CD4-positive, alpha-beta T cell (primary cell): ENCODE measurements around the gene OOSP1. TPM values are rescaled to one million over a fixed set of nuclear protein-coding genes. Genes with fewer than 3 reads are reported as not detected.

Experiments
- ATAC-seq: fragments of 200-7000 bp; cut with Tn5 transposase; one replicate; pipeline ENCODE4 v1.10.0; 2022; ENCODE audit warnings: mild to moderate bottlenecking; ENCODE audit not compliant: poor library complexity
- CTCF ChIA-PET: fragments of 350-600 bp; sonication (Branson Sonifier 250); formaldehyde crosslinking; loops from one replicate; lab custom pipeline; 2021; ENCODE audit warnings: antibody characterized with exemption, inconsistent platforms; lab: Charles Lee
- POLR2A ChIA-PET: fragments of 350-600 bp; sonication (Branson Sonifier 250); formaldehyde crosslinking; loops from one replicate; lab custom pipeline; 2021; ENCODE audit warnings: antibody characterized with exemption, inconsistent platforms; lab: Charles Lee
- DNase-seq, 14 experiments: peaks; one replicate each; pipeline ENCODE4 v3.0.0-alpha.2; 2013 to 2020; ENCODE audit warnings: mixed read lengths in 2 of 14
- H3K27ac ChIP-seq, 2 donors: one replicate each; pipeline versions ENCODE4 v1.5.1 to v1.7.0; 2013; ENCODE audit warnings: low read length in 2 of 2, low read depth in 1 of 2, mild to moderate bottlenecking in 1 of 2
- H3K27me3 ChIP-seq, 2 experiments: 1 replicate in 1 of 2; 2 replicates in 1 of 2; pipeline versions ENCODE4 v1.6.1 to v1.7.0; 2013; ENCODE audit warnings: low read length in 2 of 2, control low read depth in 1 of 2, mild to moderate bottlenecking in 1 of 2, moderate library complexity in 1 of 2; ENCODE audit not compliant: insufficient read depth in 2 of 2, control insufficient read depth in 1 of 2
- H3K36me3 ChIP-seq: one replicate; pipeline ENCODE4 v1.6.1; 2013; ENCODE audit warnings: low read length, control low read depth; ENCODE audit not compliant: insufficient read depth
- H3K4me1 ChIP-seq: one replicate; pipeline ENCODE4 v1.6.1; 2013; ENCODE audit warnings: low read length, control low read depth; ENCODE audit not compliant: insufficient read depth
- H3K4me3 ChIP-seq: one replicate; pipeline ENCODE4 v1.5.1; 2013; ENCODE audit warnings: mild to moderate bottlenecking, low read length, moderate library complexity
- H3K9me3 ChIP-seq, 2 experiments: 1 replicate in 1 of 2; 2 replicates in 1 of 2; pipeline versions ENCODE4 v1.6.1 to v1.7.0; 2013; ENCODE audit warnings: low read length in 2 of 2, mild to moderate bottlenecking in 2 of 2, control low read depth in 1 of 2, moderate library complexity in 1 of 2; ENCODE audit not compliant: control insufficient read depth in 1 of 2, insufficient read depth in 1 of 2
- H3K27ac Mint-ChIP-seq: one replicate; pipeline ENCODE4 v1.8.0; 2020; ENCODE audit warnings: mixed read lengths
- H3K27me3 Mint-ChIP-seq: one replicate; pipeline ENCODE4 v1.8.0; 2021; ENCODE audit warnings: mixed read lengths
- H3K36me3 Mint-ChIP-seq: one replicate; pipeline ENCODE4 v1.8.0; 2021; ENCODE audit warnings: low read depth, mixed read lengths
- H3K4me1 Mint-ChIP-seq: one replicate; pipeline ENCODE4 v1.8.0; 2021; ENCODE audit warnings: low read depth, mixed read lengths
- H3K4me3 Mint-ChIP-seq: one replicate; pipeline ENCODE4 v1.8.0; 2020; ENCODE audit warnings: mild to moderate bottlenecking, mixed read lengths
- H3K9me3 Mint-ChIP-seq: one replicate; pipeline ENCODE4 v1.8.0; 2020; ENCODE audit warnings: mixed read lengths
- intact Hi-C, 2 experiments: fragments of 100-400 bp; cut with DNase I in 1 of 2; cut with micrococcal nuclease in 1 of 2; formaldehyde crosslinking; loops; one replicate each; pipeline versions ENCODE4 v1.15.1 to v1.9.0; 2023 to 2025; cut with DNase I, micrococcal nuclease
- polyA plus RNA-seq, 2 donors: library from polyadenylated mRNA; unstranded; fragments of 120-200 nt; gene quantifications; one replicate each; pipeline ENCODE4 v1.2.1, GENCODE V29; 2013
- total RNA-seq, 174 experiments: library from RNA in 2 of 174; stranded (reverse) in 2 of 174; gene quantifications; one replicate each; pipeline ENCODE4 v1.2.3 and lab custom pipeline; 2021 to 2026
- TF ChIP-seq, protein P1 (sequence below): fragments of 200-600 bp; IDR thresholded peaks from one replicate; pipeline ENCODE4 v1.8.0; 2022; ENCODE audit warnings: antibody characterized with exemption, mild to moderate bottlenecking

Gene OOSP1, protein sequence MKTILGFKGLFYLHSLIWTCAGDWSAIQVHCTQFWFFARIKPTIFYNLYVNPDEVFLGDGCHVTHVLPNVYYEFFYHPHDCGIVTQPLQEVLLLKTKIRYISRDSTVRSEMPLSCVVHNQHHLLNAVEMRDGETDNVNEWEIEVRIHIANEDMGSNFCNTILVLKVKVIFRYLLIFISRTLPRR
- total RNA-seq, result not detected
- polyA plus RNA-seq (2013, experiment 1 of 2), result not detected
- not detected for polyA plus RNA-seq (2013, experiment 2 of 2)
- total RNA-seq (lab: John Stamatoyannopoulos, UW), result 0 to 0.11 (median 0) reads per million in 172 experiments

DNA sequence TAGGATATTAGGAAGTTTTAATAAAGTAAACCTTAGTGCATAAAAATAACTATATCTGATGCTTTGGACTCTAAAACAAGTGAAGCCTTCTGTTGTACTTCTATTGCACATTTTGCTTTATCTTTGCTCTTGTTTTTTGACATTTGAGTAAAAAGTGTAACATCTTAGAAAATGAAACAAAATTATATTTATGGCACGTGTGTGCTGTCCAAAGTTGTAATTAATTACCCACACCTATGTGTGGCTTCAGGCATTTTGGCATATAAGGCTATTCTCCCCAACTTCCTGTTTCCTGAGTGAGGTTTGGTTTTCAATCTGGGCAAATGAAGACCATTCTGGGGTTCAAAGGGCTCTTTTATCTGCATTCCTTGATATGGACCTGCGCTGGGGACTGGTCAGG is at the start of gene OOSP1:
OOSP1 (plus strand) TSS at position 301 of the 400 bp plus-strand sequence; CDS start at position 324, 23 bp downstream.
- H3K4me3 Mint-ChIP-seq, result no peak within 1 kb of the TSS
- ChIA-PET CTCF (no interaction called here), POLR2A (no interaction called here)
- ATAC-seq (no peak), DNase-seq (no peak)
- Histone ChIP-seq H3K27me3 (no peaks in the 10 kb centered on the region), H3K36me3 (no peaks in the 10 kb centered on the region), H3K4me1 (no peaks in the 10 kb centered on the region), H3K27ac (no peak within 1 kb of the TSS), H3K4me3 (no peak within 1 kb of the TSS), H3K9me3 (no peaks in the 10 kb centered on the region)
- H3K36me3 Mint-ChIP-seq, result no peaks in the 10 kb centered on the region
- TF ChIP-seq, protein P1, sequence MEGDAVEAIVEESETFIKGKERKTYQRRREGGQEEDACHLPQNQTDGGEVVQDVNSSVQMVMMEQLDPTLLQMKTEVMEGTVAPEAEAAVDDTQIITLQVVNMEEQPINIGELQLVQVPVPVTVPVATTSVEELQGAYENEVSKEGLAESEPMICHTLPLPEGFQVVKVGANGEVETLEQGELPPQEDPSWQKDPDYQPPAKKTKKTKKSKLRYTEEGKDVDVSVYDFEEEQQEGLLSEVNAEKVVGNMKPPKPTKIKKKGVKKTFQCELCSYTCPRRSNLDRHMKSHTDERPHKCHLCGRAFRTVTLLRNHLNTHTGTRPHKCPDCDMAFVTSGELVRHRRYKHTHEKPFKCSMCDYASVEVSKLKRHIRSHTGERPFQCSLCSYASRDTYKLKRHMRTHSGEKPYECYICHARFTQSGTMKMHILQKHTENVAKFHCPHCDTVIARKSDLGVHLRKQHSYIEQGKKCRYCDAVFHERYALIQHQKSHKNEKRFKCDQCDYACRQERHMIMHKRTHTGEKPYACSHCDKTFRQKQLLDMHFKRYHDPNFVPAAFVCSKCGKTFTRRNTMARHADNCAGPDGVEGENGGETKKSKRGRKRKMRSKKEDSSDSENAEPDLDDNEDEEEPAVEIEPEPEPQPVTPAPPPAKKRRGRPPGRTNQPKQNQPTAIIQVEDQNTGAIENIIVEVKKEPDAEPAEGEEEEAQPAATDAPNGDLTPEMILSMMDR, result no peak
- H3K27me3 Mint-ChIP-seq, result peaks cover 17% of the 10 kb centered on the region
- no peaks in the 10 kb centered on the region for H3K9me3 Mint-ChIP-seq
- intact Hi-C loops, result no loop called here
- H3K27ac Mint-ChIP-seq, result no peak within 1 kb of the TSS
- no peaks in the 10 kb centered on the region for H3K4me1 Mint-ChIP-seq

DNA sequence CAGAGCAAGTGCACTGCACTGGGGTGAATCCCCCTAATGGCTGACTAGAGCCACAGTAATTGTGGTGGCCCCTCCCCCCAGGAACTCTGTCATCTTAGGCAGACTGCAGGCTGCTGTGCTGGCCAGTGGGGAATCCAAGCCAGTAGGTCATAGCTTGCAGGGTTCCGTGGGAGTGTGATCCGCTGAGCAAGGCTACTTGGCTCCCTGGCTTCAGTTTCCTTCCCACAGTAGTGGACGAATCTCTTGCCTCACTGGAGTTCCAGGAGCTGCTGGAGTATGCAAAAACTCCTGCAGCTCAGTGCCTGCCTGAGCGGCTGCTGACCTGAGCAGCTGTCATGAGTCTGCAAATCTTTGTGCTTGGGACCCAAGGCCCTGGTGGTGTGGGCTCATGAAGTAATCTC is 46.5 kb upstream of the OOSP1 start:
- intact Hi-C loops, result no loop called here
- peaks cover 16% of the 10 kb centered on the region for H3K9me3 Mint-ChIP-seq

DNA sequence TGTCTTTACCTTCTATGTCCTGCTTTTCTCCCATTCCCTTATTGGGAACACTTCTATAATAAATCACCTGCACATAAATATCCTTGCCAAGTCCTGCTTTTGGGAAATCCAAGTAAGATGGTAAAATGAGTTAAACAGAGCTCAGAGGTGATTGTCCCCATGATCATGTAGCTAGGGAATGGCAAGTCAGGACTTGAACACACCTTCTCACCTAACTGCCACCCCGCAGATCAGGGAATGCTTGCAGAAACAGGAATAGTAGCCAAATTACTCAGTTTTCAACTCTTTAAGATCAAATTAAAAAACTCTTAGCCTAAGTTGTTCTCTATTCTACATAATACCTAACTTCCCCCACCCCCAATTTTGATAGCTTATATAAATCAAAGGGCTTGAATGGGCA is 43.6 kb upstream of the OOSP1 start:
- no peak overlapping the region for H3K4me3 ChIP-seq
- Mint-ChIP-seq H3K9me3 (peaks cover 6% of the 10 kb centered on the region), H3K4me3 (no peak overlapping the region), H3K27ac (no peak overlapping the region), H3K36me3 (no peaks in the 10 kb centered on the region), H3K27me3 (peaks cover 26% of the 10 kb centered on the region), H3K4me1 (no peaks in the 10 kb centered on the region)
- DNase-seq, result no peak
- H3K4me1 ChIP-seq, result no peaks in the 10 kb centered on the region
- H3K36me3 ChIP-seq, result no peaks in the 10 kb centered on the region
- intact Hi-C loops, result no loop called here
- no peak for ATAC-seq
- no peak overlapping the region for H3K27ac ChIP-seq
- H3K9me3 ChIP-seq, result peaks cover 0 to 17% of the 10 kb centered on the region in 2 experiments
- ChIA-PET CTCF (no interaction called here), POLR2A (no interaction called here)
- TF ChIP-seq, protein P1, result no peak
- H3K27me3 ChIP-seq, result peaks cover 4 to 5% of the 10 kb centered on the region in 2 experiments

More for the DNA sequence above, 46.5 kb upstream of the OOSP1 start:
- ATAC-seq (no peak), DNase-seq (no peak)
- peaks cover 12 to 20% of the 10 kb centered on the region in 2 experiments for H3K9me3 ChIP-seq
- H3K4me3 ChIP-seq, result no peak overlapping the region
- Mint-ChIP-seq H3K36me3 (peaks cover 7% of the 10 kb centered on the region), H3K27me3 (peaks cover 24% of the 10 kb centered on the region), H3K4me3 (no peak overlapping the region), H3K4me1 (no peaks in the 10 kb centered on the region), H3K27ac (no peak overlapping the region)
- H3K27me3 ChIP-seq, result peaks cover 4 to 5% of the 10 kb centered on the region in 2 experiments
- H3K4me1 ChIP-seq, result no peaks in the 10 kb centered on the region
- TF ChIP-seq, protein P1, result no peak
- no peaks in the 10 kb centered on the region for H3K36me3 ChIP-seq
- ChIA-PET CTCF (no interaction called here), POLR2A (no interaction called here)
- H3K27ac ChIP-seq, result no peak overlapping the region
